ENCODE data around the gene GRK4. TPM values are rescaled to one million over a fixed set of nuclear protein-coding genes. Genes with fewer than 3 reads are reported as not detected.
"Not testable (repeated sequence)": the region's sequence is repeated elsewhere in the genome, so short reads cannot be mapped to it uniquely, and the experiment has no call there.

GRK4 gene
- total RNA-seq, 1 donor from 2014 or later, result 59.5 TPM

- no peak for DNase-seq (ENCODE audit: low spot score in 2 of 2)
- no peak for FAIRE-seq
Measured at GRCh38 chr4:3031357-3032082, 68.1 kb downstream of the GRK4 start.

GRCh38 chr4:3034231-3034630, 70.9 kb downstream of the GRK4 start:
- FAIRE-seq (no peak), DNase-seq (ENCODE audit: low spot score in 2 of 2) (no peak)

GRCh38 chr4:3035249-3035648, 71.9 kb downstream of the GRK4 start:
- DNase-seq (ENCODE audit: low spot score in 2 of 2) (no peak), FAIRE-seq (no peak)

GRCh38 chr4:3035674-3036073, 72.3 kb downstream of the GRK4 start:
- DNase-seq (ENCODE audit: low spot score in 2 of 2) (no peak), FAIRE-seq (no peak)

GRCh38 chr4:3036131-3036952, 73.0 kb downstream of the GRK4 start:
- DNase-seq (ENCODE audit: low spot score in 2 of 2) (no peak), FAIRE-seq (no peak)

- FAIRE-seq (no peak), DNase-seq (ENCODE audit: low spot score in 2 of 2) (no peak)
Measured at GRCh38 chr4:3037957-3038461, 74.6 kb downstream of the GRK4 start.

- FAIRE-seq (no peak), DNase-seq (ENCODE audit: low spot score in 2 of 2) (no peak)
Measured at GRCh38 chr4:3039706-3040366, 76.5 kb downstream of the GRK4 start.

GRCh38 chr4:3040452-3041191, 77.3 kb downstream of the GRK4 start:
- no peak for DNase-seq (ENCODE audit: low spot score in 2 of 2)
- no peak for FAIRE-seq

- FAIRE-seq, result no peak
- peak in 1 of 2 donors; percentile 55 for DNase-seq (ENCODE audit: low spot score in 2 of 2)
Measured at GRCh38 chr4:3041192-3042142, 78.1 kb downstream of the GRK4 start.

GRCh38 chr4:3042226-3042625, 78.9 kb downstream of the GRK4 start:
- no peak for FAIRE-seq
- no peak for DNase-seq (ENCODE audit: low spot score in 2 of 2)

GRCh38 chr4:3043282-3044020, 80.1 kb downstream of the GRK4 start:
- FAIRE-seq (no peak), DNase-seq (ENCODE audit: low spot score in 2 of 2) (no peak)

- FAIRE-seq, result no peak
- DNase-seq (ENCODE audit: low spot score in 2 of 2), result no peak
Measured at GRCh38 chr4:3044870-3045819, 81.8 kb downstream of the GRK4 start.

GRCh38 chr4:3046162-3046561, 82.8 kb downstream of the GRK4 start:
- DNase-seq (ENCODE audit: low spot score in 2 of 2) (no peak), FAIRE-seq (no peak)

GRCh38 chr4:3046623-3047022, 83.3 kb downstream of the GRK4 start:
- FAIRE-seq (no peak), DNase-seq (ENCODE audit: low spot score in 2 of 2) (no peak)

GRCh38 chr4:3047464-3048286, 84.3 kb downstream of the GRK4 start:
- FAIRE-seq (no peak), DNase-seq (ENCODE audit: low spot score in 2 of 2) (no peak)

- DNase-seq (ENCODE audit: low spot score in 2 of 2); FAIRE-seq: not testable (repeated sequence)
Measured at GRCh38 chr4:3051141-3051897, 87.9 kb downstream of the GRK4 start.

Measured in frontal cortex (tissue), 4 donors.